ENCODE results near the gene TSACC. TPM values are rescaled to one million over a fixed set of nuclear protein-coding genes. Genes with fewer than 3 reads are reported as not detected.

TSACC gene
- total and polyA plus RNA-seq, 9 of the 15 experiments (the other 6 are each of a cell fraction or from before 2014, with no cell fraction given), result 0.45 to 7.4 (median 2.6) TPM

- no peak for TF ChIP-seq PRDM10 (IDR thresholded peaks at IDR 0.05; ENCODE audit: partially characterized antibody)
- TF ChIP-seq SMAD1 (IDR thresholded peaks at IDR 0.05; ENCODE audit: low read depth, low read length, partially characterized antibody), result no peak
- no peak for TF ChIP-seq ZNF584 (CRISPR knock-in tag; IDR thresholded peaks at IDR 0.05; ENCODE audit: low read depth)
- no peak for TF ChIP-seq ZNF778 (CRISPR knock-in tag; IDR thresholded peaks at IDR 0.05)
These were observed 19.7 kb downstream of the TSACC start (continued) for GRCh38 chr1:156357977-156358376.

- H3K79me2 ChIP-seq (ENCODE audit: control insufficient read depth, insufficient read depth, low read length), result no peaks in the 10 kb centered on the region
- H2AFZ ChIP-seq (ENCODE audit: low read depth, low read length), result no peak overlapping the region
- WGBS (ENCODE audit: insufficient coverage, low coverage, missing lambda C conversion rate), result 0% methylated on average over 1 of the region's 1 CpG
- TF ChIP-seq GABPA (tag; conservative IDR thresholded peaks at IDR 0.05; ENCODE audit: low read depth) (no peak), RFX1 (IDR thresholded peaks at IDR 0.05) (peak; percentile 64)
- no TSS peak for BruUV-seq (replicated peaks)
- ChIA-PET POLR2A (interaction anchor here (1.3 kb wide), 1 partner anchor 21 kb away, joined by 5 read pairs; no protein-coding TSS in a partner anchor), CTCF (ENCODE audit: low intra/inter-chr PET ratio) (no interaction called here)
- intact Hi-C loops (cut with micrococcal nuclease) (no loop called here), in situ Hi-C loops (cut with MboI) (no loop called here)
- peaks cover 13 to 22% of the 10 kb centered on the region in 2 experiments; a peak in 4 of 5 replicates for H3K27me3 ChIP-seq (ENCODE audit: control insufficient read depth in 2 of 2, insufficient read depth in 2 of 2, low read length in 2 of 2)
- no peak for ATAC-seq
- no peaks in the 10 kb centered on the region for H3K9me3 ChIP-seq (replicated peaks; ENCODE audit: control insufficient read depth, insufficient read depth, low read depth, low read length)
- H4K20me1 ChIP-seq (replicated peaks; ENCODE audit: control insufficient read depth, insufficient read depth, low read length), result no peaks in the 10 kb centered on the region
- H3K4me1 ChIP-seq (replicated peaks in 1 of 2; ENCODE audit: control insufficient read depth in 2 of 2, insufficient read depth in 2 of 2, low read length in 2 of 2), result peaks cover 0 to 6% of the 10 kb centered on the region in 2 experiments; a peak in 2 of 5 replicates
- H3K4me2 ChIP-seq (ENCODE audit: insufficient read depth, low read length), result no peak overlapping the region
- no peak overlapping the region for H3K27ac ChIP-seq (ENCODE audit: extremely low read depth, low read depth, low read length)
- DNase-seq (ENCODE audit: extremely low read depth in 1 of 4, low spot score in 3 of 4), result no peak
- H3K9me1 ChIP-seq (ENCODE audit: control insufficient read depth, insufficient read depth, low read length), result no peaks in the 10 kb centered on the region
- no peak for FAIRE-seq
- no peaks in the 10 kb centered on the region for H3K36me3 ChIP-seq (ENCODE audit: control insufficient read depth, insufficient read depth, low read length)
- H3K4me3 ChIP-seq, result no peak overlapping the region
- no peak overlapping the region for H3K9ac ChIP-seq (ENCODE audit: insufficient read depth in 1 of 2, low read depth in 2 of 2, low read length in 2 of 2)
These were observed 20.3 kb downstream of the TSACC start for GRCh38 chr1:156358641-156359040.

All from K562 (cell line).